ENCODE data around the gene IL27RA.
"Not testable (repeated sequence)": the region's sequence is repeated elsewhere in the genome, so short reads cannot be mapped to it uniquely, and the experiment has no call there.

GRCh38 chr19:14042659-14043608 is 11.4 kb downstream of the IL27RA start:
- peak; percentile 20 to 88 (median 70) for TF ChIP-seq CTCF (IDR thresholded peaks at IDR 0.05 in 8 of 11, conservative IDR thresholded peaks at IDR 0.05 in 3 of 11)
- not testable (repeated sequence) for TF ChIP-seq POLR2A (IDR thresholded peaks at IDR 0.05)
